ENCODE data around the gene MYO18A. TPM values are rescaled to one million over a fixed set of nuclear protein-coding genes. Genes with fewer than 3 reads are reported as not detected.

MYO18A gene
- total RNA-seq, 1 experiment from 2014 or later: 37.2 TPM

DNA sequence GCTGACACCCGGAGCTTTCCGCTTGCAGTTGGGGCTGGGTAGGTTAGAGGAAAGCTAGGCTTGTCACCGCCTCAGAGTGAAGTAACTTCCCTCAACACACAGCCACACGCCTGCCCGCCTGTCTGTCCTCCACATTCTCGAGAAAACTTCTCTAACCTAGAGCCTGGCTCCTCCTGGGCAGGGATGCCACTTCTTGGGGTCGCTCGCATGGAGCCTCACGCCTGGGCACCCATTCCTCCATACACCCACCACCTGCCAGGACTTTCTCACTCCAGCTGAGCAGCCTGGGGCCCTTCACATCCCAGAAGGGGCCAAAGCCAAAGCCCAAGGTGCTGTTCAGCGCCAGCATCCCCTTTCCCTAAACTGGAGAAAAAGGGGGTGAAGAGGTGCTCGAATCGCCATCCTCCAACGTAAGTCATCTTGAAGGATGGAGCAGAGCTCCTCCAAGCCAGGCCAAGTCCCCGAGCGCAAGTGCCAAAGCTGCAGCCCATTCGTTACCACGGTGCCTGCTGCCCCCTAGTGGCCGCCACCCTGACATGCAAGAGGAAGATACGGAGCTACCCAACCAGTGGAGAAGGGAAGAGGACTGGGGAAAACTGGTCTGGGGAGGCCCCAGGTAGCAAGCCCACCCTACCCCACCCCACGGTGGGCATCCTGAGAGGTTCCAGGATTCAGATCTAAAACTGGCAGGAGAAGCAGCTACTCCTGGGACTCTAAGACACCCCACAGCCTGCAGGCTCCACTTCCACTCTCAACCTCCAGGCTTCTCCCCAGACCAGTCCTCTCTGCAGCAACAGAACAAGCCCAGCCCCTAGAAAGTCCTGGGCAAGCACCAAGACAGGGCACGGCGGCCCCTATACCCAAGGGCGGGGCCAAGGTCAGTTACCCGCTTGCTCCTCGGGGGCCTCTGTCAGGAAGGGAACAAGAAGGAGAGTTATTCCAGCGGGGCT is 63.1 kb downstream of the MYO18A start:
- no TSS peak for BruUV-seq (replicated peaks)
- no peak overlapping the region for H3K4me2 ChIP-seq (ENCODE audit: low read length)
- TF ChIP-seq RAD21 (IDR thresholded peaks at IDR 0.05; ENCODE audit: low read depth): peak; percentile 77
- TF ChIP-seq, protein P1, sequence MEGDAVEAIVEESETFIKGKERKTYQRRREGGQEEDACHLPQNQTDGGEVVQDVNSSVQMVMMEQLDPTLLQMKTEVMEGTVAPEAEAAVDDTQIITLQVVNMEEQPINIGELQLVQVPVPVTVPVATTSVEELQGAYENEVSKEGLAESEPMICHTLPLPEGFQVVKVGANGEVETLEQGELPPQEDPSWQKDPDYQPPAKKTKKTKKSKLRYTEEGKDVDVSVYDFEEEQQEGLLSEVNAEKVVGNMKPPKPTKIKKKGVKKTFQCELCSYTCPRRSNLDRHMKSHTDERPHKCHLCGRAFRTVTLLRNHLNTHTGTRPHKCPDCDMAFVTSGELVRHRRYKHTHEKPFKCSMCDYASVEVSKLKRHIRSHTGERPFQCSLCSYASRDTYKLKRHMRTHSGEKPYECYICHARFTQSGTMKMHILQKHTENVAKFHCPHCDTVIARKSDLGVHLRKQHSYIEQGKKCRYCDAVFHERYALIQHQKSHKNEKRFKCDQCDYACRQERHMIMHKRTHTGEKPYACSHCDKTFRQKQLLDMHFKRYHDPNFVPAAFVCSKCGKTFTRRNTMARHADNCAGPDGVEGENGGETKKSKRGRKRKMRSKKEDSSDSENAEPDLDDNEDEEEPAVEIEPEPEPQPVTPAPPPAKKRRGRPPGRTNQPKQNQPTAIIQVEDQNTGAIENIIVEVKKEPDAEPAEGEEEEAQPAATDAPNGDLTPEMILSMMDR (IDR thresholded peaks at IDR 0.05 in 2 of 3, conservative IDR thresholded peaks at IDR 0.05 in 1 of 3; ENCODE audit: borderline replicate concordance in 1 of 3, insufficient read depth in 1 of 3, low read depth in 2 of 3, low read length in 2 of 3): peak; percentile 65 to 94 (median 90); a peak in 5 of 6 replicates
- TF ChIP-seq ZNF274 (IDR thresholded peaks at IDR 0.05; ENCODE audit: low read depth, low read length): no peak
- TF ChIP-seq, protein P2, sequence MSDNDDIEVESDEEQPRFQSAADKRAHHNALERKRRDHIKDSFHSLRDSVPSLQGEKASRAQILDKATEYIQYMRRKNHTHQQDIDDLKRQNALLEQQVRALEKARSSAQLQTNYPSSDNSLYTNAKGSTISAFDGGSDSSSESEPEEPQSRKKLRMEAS (IDR thresholded peaks at IDR 0.05): no peak
- H3K9me2 ChIP-seq (ENCODE audit: insufficient read depth): no peaks in the 10 kb centered on the region
- no peak overlapping the region for H2AFZ ChIP-seq (ENCODE audit: low read depth, low read length, poor library complexity, severe bottlenecking)
- H4K20me1 ChIP-seq (ENCODE audit: insufficient read depth): no peaks in the 10 kb centered on the region; the same call in 1 of the 2 replicates
- H3K4me1 ChIP-seq (ENCODE audit: control insufficient read depth in 1 of 2, insufficient read depth in 2 of 2, low read length in 2 of 2): 0 out of 4 replicates have a peak, but pooled peaks cover 0 to 3% of the 10 kb centered on the region in 2 experiments
- ATAC-seq: peak; percentile 77
- no peak overlapping the region for H3K27ac ChIP-seq (ENCODE audit: low read depth, low read length)
- 0 out of 4 replicates have a peak, but pooled peaks cover 0 to 2% of the 10 kb centered on the region in 2 experiments for H3K36me3 ChIP-seq (ENCODE audit: control insufficient read depth in 1 of 2, insufficient read depth in 2 of 2, low read length in 2 of 2)
- no peak overlapping the region for H3K4me3 ChIP-seq (replicated peaks in 1 of 2; ENCODE audit: low read depth in 1 of 2, low read length in 2 of 2)
- H3K79me2 ChIP-seq (ENCODE audit: insufficient read depth, low read length): no peaks in the 10 kb centered on the region
- DNase-seq (ENCODE audit: low read depth, low spot score): no peak
- no peaks in the 10 kb centered on the region for H3K9me3 ChIP-seq (ENCODE audit: control insufficient read depth in 1 of 2, insufficient read depth in 1 of 2, low read depth in 1 of 2, low read length in 2 of 2)
- intact Hi-C loops (cut with micrococcal nuclease): loop anchor here (1.0 to 10.0 kb wide), 2 partner anchors 152 to 352 kb away; no protein-coding TSS in a partner anchor
- H3K27me3 ChIP-seq (ENCODE audit: insufficient read depth, low read length): no peaks in the 10 kb centered on the region
- ChIA-PET CTCF (interaction anchor here (0.5 to 4.2 kb wide), 45 partner anchors 9 to 976 kb away, joined by 3 to 222 read pairs (median 4); partner anchors contain the start of genes FAM222B, MYO18A, NEK8 and NUFIP2), RAD21 (ENCODE audit: low non-redundant PET in 1 of 2, low total read pairs in 2 of 2, uncharacterized antibody in 2 of 2, unreplicated experiment in 2 of 2) (interaction anchor here (0.6 to 2.1 kb wide), 10 partner anchors 20 to 391 kb away, joined by 3 to 21 read pairs (median 4); partner anchors contain the start of gene TLCD1 (in 2 of the 2)), POLR2A (interaction anchor here (0.6 to 2.6 kb wide), 3 partner anchors 151 to 393 kb away, joined by 4 to 10 read pairs (median 4); partner anchors contain the start of gene PHF12)
- no peak overlapping the region for H3K9ac ChIP-seq (ENCODE audit: low read length)

Measured in HCT116 (cell line).